KMS-11 (cell line): ENCODE data around the gene PAGE1.

Source experiments
- H2AFZ ChIP-seq: fragments of 200-600 bp; sonication (generic); 2 replicates; pipeline ENCODE4 v1.6.1; 2016; ENCODE audit warnings: antibody characterized with exemption, mixed run types, low read depth
- H3K27ac ChIP-seq: fragments of 200-600 bp; sonication (generic); 2 replicates; pipeline ENCODE4 v1.6.1; 2016; ENCODE audit warnings: mild to moderate bottlenecking, mixed run types
- H3K27me3 ChIP-seq: fragments of 200-600 bp; sonication (generic); 2 replicates; pipeline ENCODE4 v1.6.1; 2017; ENCODE audit warnings: mild to moderate bottlenecking, low read depth, mixed run types, moderate library complexity; ENCODE audit not compliant: insufficient read depth
- H3K36me3 ChIP-seq: fragments of 200-600 bp; sonication (generic); 2 replicates; pipeline ENCODE4 v1.6.1; 2017; ENCODE audit warnings: mild to moderate bottlenecking, mixed run types; ENCODE audit not compliant: insufficient read depth
- H3K4me1 ChIP-seq: fragments of 200-600 bp; sonication (generic); 2 replicates; pipeline ENCODE4 v1.6.1; 2016; ENCODE audit warnings: mild to moderate bottlenecking, low read depth, mixed run types; ENCODE audit not compliant: poor library complexity, severe bottlenecking
- H3K4me2 ChIP-seq: fragments of 200-600 bp; sonication (generic); 2 replicates; pipeline ENCODE4 v1.7.0; 2016; ENCODE audit warnings: mild to moderate bottlenecking, mixed run types
- H3K4me3 ChIP-seq: fragments of 200-600 bp; sonication (generic); IDR thresholded peaks from 2 replicates; pipeline ENCODE4 v1.6.1; 2017; ENCODE audit warnings: low read depth, low read length, mixed read lengths; ENCODE audit not compliant: insufficient read depth
- H3K79me2 ChIP-seq: fragments of 200-600 bp; sonication (generic); 2 replicates; pipeline ENCODE4 v1.6.1; 2016; ENCODE audit warnings: low read depth, mixed run types; ENCODE audit not compliant: insufficient read depth
- H3K9ac ChIP-seq: fragments of 200-600 bp; sonication (generic); 2 replicates; pipeline ENCODE4 v1.6.1; 2016; ENCODE audit warnings: mild to moderate bottlenecking, mixed run types
- H4K20me1 ChIP-seq: fragments of 200-600 bp; sonication (generic); 2 replicates; pipeline ENCODE4 v1.6.1; 2016; ENCODE audit warnings: mild to moderate bottlenecking, mixed run types; ENCODE audit not compliant: insufficient read depth
- TF ChIP-seq, protein P1 (sequence below): fragments of 200-600 bp; sonication (generic); conservative IDR thresholded peaks from 2 replicates; pipeline ENCODE4 v1.6.1; 2017; ENCODE audit warnings: low read depth, mild to moderate bottlenecking, antibody characterized with exemption, low read length, moderate library complexity, mixed read lengths

PAGE1 gene

DNA sequence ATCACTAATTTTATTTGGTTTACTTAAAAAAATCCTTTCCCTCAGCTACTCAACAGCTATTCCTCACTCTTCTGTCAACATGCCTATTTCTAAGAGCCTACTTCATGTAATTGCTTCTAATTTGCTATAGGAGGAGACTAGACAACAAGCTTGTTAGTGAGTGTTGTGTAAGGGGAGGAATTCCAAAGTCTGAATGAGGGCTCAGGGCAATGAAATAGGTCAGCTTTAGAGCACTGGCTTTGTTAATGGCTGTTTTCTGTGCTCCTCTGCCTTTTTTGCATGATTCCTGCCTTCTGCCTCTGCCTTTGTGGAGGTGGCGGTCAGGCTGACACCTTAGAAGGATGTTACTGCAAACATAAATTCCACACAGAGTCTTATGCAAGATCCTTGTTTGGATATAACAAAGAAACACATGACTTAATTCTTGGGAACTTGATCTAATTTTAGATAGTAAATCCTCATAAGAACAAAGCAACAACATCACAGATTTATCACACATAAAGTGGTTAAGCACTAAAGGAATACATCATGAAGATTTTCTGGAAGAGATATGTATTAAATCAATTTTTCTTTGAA, 15.0 kb upstream of the PAGE1 start:
- no peaks in the 10 kb centered on the region for H3K4me1 ChIP-seq

DNA sequence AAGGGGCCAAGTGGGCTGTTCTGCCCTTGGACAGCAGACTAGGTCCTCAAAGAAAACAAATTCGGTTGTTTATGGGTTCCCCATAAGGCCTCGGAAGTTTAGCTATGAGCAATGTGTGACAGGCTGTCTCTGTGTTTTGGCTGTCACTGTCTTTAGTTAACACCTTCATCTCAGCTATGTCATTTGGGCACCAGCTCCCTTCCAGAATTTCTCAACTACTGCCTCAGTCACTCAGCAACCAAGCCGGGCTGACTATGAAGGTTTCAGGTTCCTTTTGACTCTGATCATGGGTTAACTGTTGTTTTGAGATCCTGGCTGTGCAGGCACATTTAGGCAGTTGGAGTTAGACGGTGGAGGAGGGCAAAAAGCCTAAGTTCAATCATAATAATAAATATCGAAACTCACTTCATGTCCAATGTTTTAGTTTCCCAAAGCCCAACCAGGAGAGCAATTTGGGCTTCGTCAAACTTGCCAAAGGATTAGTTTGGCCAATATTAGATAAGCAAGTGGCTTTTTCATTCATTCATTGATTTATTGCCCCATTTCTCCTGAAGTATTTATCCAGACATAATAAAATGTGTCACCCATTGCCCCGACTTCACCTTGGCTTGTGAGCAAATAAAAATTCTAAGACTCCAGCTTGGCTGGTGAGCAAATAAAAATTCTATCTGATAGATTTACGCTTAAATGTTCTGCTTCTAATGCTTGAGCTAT, 9.1 kb upstream of the PAGE1 start:
- H3K27me3 ChIP-seq = no peaks in the 10 kb centered on the region
- no peak overlapping the region for H2AFZ ChIP-seq
- no peaks in the 10 kb centered on the region for H4K20me1 ChIP-seq
- H3K9ac ChIP-seq = no peak overlapping the region
- no peak overlapping the region for H3K4me2 ChIP-seq
- no peak overlapping the region for H3K27ac ChIP-seq
- H3K4me3 ChIP-seq = no peak overlapping the region
- H3K4me1 ChIP-seq = no peaks in the 10 kb centered on the region
- no peaks in the 10 kb centered on the region for H3K79me2 ChIP-seq
- TF ChIP-seq, protein P1, sequence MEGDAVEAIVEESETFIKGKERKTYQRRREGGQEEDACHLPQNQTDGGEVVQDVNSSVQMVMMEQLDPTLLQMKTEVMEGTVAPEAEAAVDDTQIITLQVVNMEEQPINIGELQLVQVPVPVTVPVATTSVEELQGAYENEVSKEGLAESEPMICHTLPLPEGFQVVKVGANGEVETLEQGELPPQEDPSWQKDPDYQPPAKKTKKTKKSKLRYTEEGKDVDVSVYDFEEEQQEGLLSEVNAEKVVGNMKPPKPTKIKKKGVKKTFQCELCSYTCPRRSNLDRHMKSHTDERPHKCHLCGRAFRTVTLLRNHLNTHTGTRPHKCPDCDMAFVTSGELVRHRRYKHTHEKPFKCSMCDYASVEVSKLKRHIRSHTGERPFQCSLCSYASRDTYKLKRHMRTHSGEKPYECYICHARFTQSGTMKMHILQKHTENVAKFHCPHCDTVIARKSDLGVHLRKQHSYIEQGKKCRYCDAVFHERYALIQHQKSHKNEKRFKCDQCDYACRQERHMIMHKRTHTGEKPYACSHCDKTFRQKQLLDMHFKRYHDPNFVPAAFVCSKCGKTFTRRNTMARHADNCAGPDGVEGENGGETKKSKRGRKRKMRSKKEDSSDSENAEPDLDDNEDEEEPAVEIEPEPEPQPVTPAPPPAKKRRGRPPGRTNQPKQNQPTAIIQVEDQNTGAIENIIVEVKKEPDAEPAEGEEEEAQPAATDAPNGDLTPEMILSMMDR = no peak
- H3K36me3 ChIP-seq = no peaks in the 10 kb centered on the region

More for the DNA sequence above, 15.0 kb upstream of the PAGE1 start:
- H3K27me3 ChIP-seq = no peaks in the 10 kb centered on the region
- no peak overlapping the region for H2AFZ ChIP-seq
- H4K20me1 ChIP-seq = no peaks in the 10 kb centered on the region
- no peak overlapping the region for H3K4me3 ChIP-seq
- H3K36me3 ChIP-seq = no peaks in the 10 kb centered on the region
- TF ChIP-seq, protein P1 = no peak
- no peak overlapping the region for H3K27ac ChIP-seq
- no peak overlapping the region for H3K9ac ChIP-seq
- no peaks in the 10 kb centered on the region for H3K79me2 ChIP-seq
- H3K4me2 ChIP-seq = no peak overlapping the region

DNA sequence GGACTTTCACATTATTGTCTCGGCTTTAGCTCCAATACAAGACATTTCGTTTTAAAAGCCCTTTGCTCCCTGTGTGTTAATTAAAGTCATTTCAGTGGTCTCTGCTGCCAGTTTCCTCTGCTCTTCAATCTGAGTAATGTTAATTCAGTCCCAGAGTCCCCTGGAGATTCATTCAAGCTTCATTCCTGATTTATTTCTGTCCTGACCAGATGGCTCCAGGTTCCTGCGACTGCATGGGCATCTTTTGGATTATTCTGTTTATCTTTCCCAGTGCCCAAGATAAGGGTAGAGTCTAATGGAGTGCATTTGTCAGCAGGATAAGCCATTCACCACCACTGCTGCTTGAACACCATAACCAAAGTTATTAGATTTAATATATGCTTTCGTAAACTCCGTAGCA, 6.1 kb upstream of the PAGE1 start:
- Histone ChIP-seq H3K4me3 (no peak overlapping the region), H4K20me1 (no peaks in the 10 kb centered on the region), H3K36me3 (no peaks in the 10 kb centered on the region), H3K4me1 (no peaks in the 10 kb centered on the region), H3K27ac (no peak overlapping the region), H3K79me2 (no peaks in the 10 kb centered on the region), H3K27me3 (no peaks in the 10 kb centered on the region), H3K9ac (no peak overlapping the region), H2AFZ (no peak overlapping the region), H3K4me2 (no peak overlapping the region)
- TF ChIP-seq, protein P1 = no peak

DNA sequence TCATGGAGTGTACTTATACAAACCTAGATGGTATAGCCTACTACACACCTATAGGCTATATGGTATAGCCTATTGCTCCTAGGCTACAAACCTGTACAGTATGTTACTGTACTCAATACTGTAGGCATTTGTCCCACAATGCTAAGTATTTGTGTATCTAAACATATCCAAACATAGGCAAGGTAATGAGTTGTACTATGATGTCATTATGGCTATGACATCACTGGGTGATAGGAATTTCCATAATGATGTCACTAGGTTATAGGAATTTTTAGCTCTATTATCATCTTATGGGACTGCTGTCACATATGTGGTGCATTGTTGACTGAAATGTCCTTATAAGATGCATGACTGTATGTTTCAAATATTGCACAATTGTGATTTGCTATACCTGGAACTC, 5.5 kb upstream of the PAGE1 start:
- Histone ChIP-seq H3K9ac (no peak overlapping the region), H3K79me2 (no peaks in the 10 kb centered on the region), H3K36me3 (no peaks in the 10 kb centered on the region), H3K4me1 (no peaks in the 10 kb centered on the region), H3K27ac (no peak overlapping the region), H3K4me2 (no peak overlapping the region), H4K20me1 (no peaks in the 10 kb centered on the region), H2AFZ (no peak overlapping the region), H3K4me3 (no peak overlapping the region), H3K27me3 (no peaks in the 10 kb centered on the region)
- TF ChIP-seq, protein P1 = no peak
